GM12875 (cell line): Measurements from ENCODE around the gene PCGF3.

Source experiments
- H3K4me3 ChIP-seq: one replicate; pipeline ENCODE4 v1.5.1; 2011; ENCODE audit warnings: low read depth, low read length, control low read depth
- CTCF ChIP-seq: IDR thresholded peaks from 2 replicates; pipeline ENCODE4 v1.5.1; 2011; ENCODE audit warnings: low read depth, mild to moderate bottlenecking, control low read depth, inconsistent platforms, low read length, moderate library complexity, borderline replicate concordance; ENCODE audit not compliant: insufficient read depth

Gene PCGF3

GRCh38 chr4:712916-713632 lies 7.4 kb downstream of the PCGF3 start:
- H3K4me3 ChIP-seq, result no peak overlapping the region
- no peak for TF ChIP-seq CTCF

GRCh38 chr4:714087-714486 lies 8.5 kb downstream of the PCGF3 start:
- H3K4me3 ChIP-seq, result no peak overlapping the region
- TF ChIP-seq CTCF, result no peak

GRCh38 chr4:717601-718320 lies 12.1 kb downstream of the PCGF3 start:
- H3K4me3 ChIP-seq, result no peak overlapping the region
- no peak for TF ChIP-seq CTCF

GRCh38 chr4:718460-718859 lies 12.8 kb downstream of the PCGF3 start:
- no peak overlapping the region for H3K4me3 ChIP-seq
- no peak for TF ChIP-seq CTCF

- H3K4me3 ChIP-seq, result no peak overlapping the region
- TF ChIP-seq CTCF, result no peak
These were observed 14.7 kb downstream of the PCGF3 start for GRCh38 chr4:720111-720860.

GRCh38 chr4:721261-722168 lies 15.9 kb downstream of the PCGF3 start:
- TF ChIP-seq CTCF, result no peak

More at GRCh38 chr4:721261-722168, 15.9 kb downstream of the PCGF3 start:
- no peak overlapping the region for H3K4me3 ChIP-seq
